HEK293 (cell line): ENCODE measurements around the gene CDK6.

Experiments
- CTCF ChIA-PET: fragments of 350-600 bp; formaldehyde crosslinking; extraction: SDS; loops from one replicate; lab custom pipeline; 2021; ENCODE audit warnings: antibody characterized with exemption; lab: Yijun Ruan, JAX
- POLR2A ChIA-PET: fragments of 300-600 bp; formaldehyde crosslinking; extraction: SDS; loops from one replicate; lab custom pipeline; 2020; ENCODE audit warnings: antibody characterized with exemption, inconsistent platforms; lab: Yijun Ruan, JAX
- H3K27ac ChIP-seq: fragments of 200-500 bp; sonication (Bioruptor generic); 2 replicates; pipeline ENCODE4 v1.5.1; 2014; ENCODE audit warnings: low read depth, low read length, control low read depth, inconsistent platforms; ENCODE audit errors: extremely low read depth
- H3K36me3 ChIP-seq, 2 experiments: fragments of 200-500 bp in 1 of 2; sonication (Bioruptor generic) in 1 of 2; 1 replicate in 1 of 2; 2 replicates in 1 of 2; pipeline ENCODE4 v1.5.1; 2014 to 2017; ENCODE audit warnings: inconsistent platforms in 2 of 2, low read length in 2 of 2; ENCODE audit not compliant: control insufficient read depth in 2 of 2, insufficient read depth in 1 of 2
- H3K4me1 ChIP-seq: fragments of 200-500 bp; sonication (Bioruptor generic); 2 replicates; pipeline ENCODE4 v1.5.1; 2014; ENCODE audit warnings: mild to moderate bottlenecking, low read length, inconsistent platforms; ENCODE audit not compliant: control insufficient read depth, insufficient read depth
- H3K4me3 ChIP-seq: 2 replicates; pipeline ENCODE4 v1.5.1; 2011; ENCODE audit warnings: low read depth, mild to moderate bottlenecking, control low read depth, low read length, moderate library complexity
- H3K9me3 ChIP-seq: fragments of 200-500 bp; sonication (Bioruptor generic); 2 replicates; pipeline ENCODE4 v1.5.1; 2014; ENCODE audit warnings: low read depth, low read length, inconsistent platforms; ENCODE audit not compliant: control insufficient read depth, insufficient read depth
- BCL6B ChIP-seq: fragments of 450-650 bp; formaldehyde crosslinking; IDR thresholded peaks from 2 replicates; pipeline ENCODE4 v1.5.1; 2017; ENCODE audit warnings: missing biosample characterization, missing genetic modification characterization
- GFI1B ChIP-seq: fragments of 450-650 bp; formaldehyde crosslinking; IDR thresholded peaks from 2 replicates; pipeline ENCODE4 v1.5.1; 2016; ENCODE audit warnings: missing biosample characterization, missing genetic modification characterization
- GLI2 ChIP-seq: fragments of 450-650 bp; formaldehyde crosslinking; IDR thresholded peaks from 2 replicates; pipeline ENCODE4; 2017; ENCODE audit warnings: missing biosample characterization, missing genetic modification characterization, low read depth, borderline replicate concordance
- GLIS2 ChIP-seq: fragments of 450-650 bp; formaldehyde crosslinking; IDR thresholded peaks from 2 replicates; pipeline ENCODE4 v1.5.1; 2016; ENCODE audit warnings: missing biosample characterization, missing genetic modification characterization
- IKZF3 ChIP-seq: fragments of 450-650 bp; IDR thresholded peaks from 2 replicates; pipeline ENCODE4 v1.5.0; 2018; ENCODE audit warnings: missing biosample characterization, mild to moderate bottlenecking, missing genetic modification characterization, moderate library complexity
- KLF9 ChIP-seq: fragments of 450-650 bp; formaldehyde crosslinking; IDR thresholded peaks from 2 replicates; pipeline ENCODE4 v1.5.1; 2016; ENCODE audit warnings: missing biosample characterization, missing genetic modification characterization, low read depth
- PRDM6 ChIP-seq: fragments of 450-650 bp; formaldehyde crosslinking; IDR thresholded peaks from 2 replicates; pipeline ENCODE4 v1.5.1; 2017; ENCODE audit warnings: missing biosample characterization, missing genetic modification characterization
- SP2 ChIP-seq: fragments of 450-650 bp; formaldehyde crosslinking; IDR thresholded peaks from 2 replicates; pipeline ENCODE4 v1.5.1; 2016; ENCODE audit warnings: missing biosample characterization, missing genetic modification characterization
- ZBTB10 ChIP-seq: fragments of 450-650 bp; formaldehyde crosslinking; IDR thresholded peaks from 2 replicates; pipeline ENCODE4 v1.5.1; 2016; ENCODE audit warnings: missing biosample characterization, missing genetic modification characterization
- ZBTB20 ChIP-seq: fragments of 450-650 bp; formaldehyde crosslinking; IDR thresholded peaks from 2 replicates; pipeline ENCODE4 v1.5.1; 2016; ENCODE audit warnings: missing biosample characterization, missing genetic modification characterization
- ZFP37 ChIP-seq: fragments of 450-650 bp; formaldehyde crosslinking; IDR thresholded peaks from 2 replicates; pipeline ENCODE4 v1.5.1; 2016; ENCODE audit warnings: missing biosample characterization, missing genetic modification characterization
- ZNF112 ChIP-seq: fragments of 450-650 bp; formaldehyde crosslinking; IDR thresholded peaks from 2 replicates; pipeline ENCODE4 v1.5.0; 2017; ENCODE audit warnings: missing biosample characterization, missing genetic modification characterization
- ZNF23 ChIP-seq: fragments of 450-650 bp; formaldehyde crosslinking; IDR thresholded peaks from 2 replicates; pipeline ENCODE4 v1.5.1; 2016; ENCODE audit warnings: missing biosample characterization, missing genetic modification characterization, borderline replicate concordance
- ZNF248 ChIP-seq: fragments of 450-650 bp; formaldehyde crosslinking; IDR thresholded peaks from 2 replicates; pipeline ENCODE4 v1.5.1; 2017; ENCODE audit warnings: missing biosample characterization, missing genetic modification characterization
- ZNF26 ChIP-seq: fragments of 450-650 bp; formaldehyde crosslinking; IDR thresholded peaks from 2 replicates; pipeline ENCODE4 v1.5.1; 2016; ENCODE audit warnings: missing biosample characterization, missing genetic modification characterization
- ZNF280D ChIP-seq: fragments of 450-650 bp; formaldehyde crosslinking; IDR thresholded peaks from 2 replicates; pipeline ENCODE4 v1.5.1; 2016; ENCODE audit warnings: missing biosample characterization, missing genetic modification characterization
- ZNF311 ChIP-seq: fragments of 450-650 bp; formaldehyde crosslinking; IDR thresholded peaks from 2 replicates; pipeline ENCODE4 v1.5.1; 2017; ENCODE audit warnings: missing biosample characterization, missing genetic modification characterization, borderline replicate concordance
- ZNF341 ChIP-seq: fragments of 450-650 bp; formaldehyde crosslinking; IDR thresholded peaks from 2 replicates; pipeline ENCODE4; 2016; ENCODE audit warnings: low read depth, missing biosample characterization, missing genetic modification characterization
- ZNF530 ChIP-seq: fragments of 450-650 bp; formaldehyde crosslinking; IDR thresholded peaks from 2 replicates; pipeline ENCODE4 v1.5.1; 2016; ENCODE audit warnings: low read depth, missing biosample characterization, missing genetic modification characterization
- ZNF585B ChIP-seq: fragments of 450-650 bp; formaldehyde crosslinking; IDR thresholded peaks from 2 replicates; pipeline ENCODE4 v1.5.1; 2016; ENCODE audit warnings: missing biosample characterization, missing genetic modification characterization
- ZNF629 ChIP-seq: fragments of 450-650 bp; formaldehyde crosslinking; IDR thresholded peaks from 2 replicates; pipeline ENCODE4 v1.5.1; 2017; ENCODE audit warnings: missing biosample characterization, missing genetic modification characterization
- ZNF707 ChIP-seq: fragments of 450-650 bp; formaldehyde crosslinking; IDR thresholded peaks from 2 replicates; pipeline ENCODE4 v1.5.1; 2016; ENCODE audit warnings: missing biosample characterization, missing genetic modification characterization
- ZNF792 ChIP-seq: fragments of 450-650 bp; formaldehyde crosslinking; IDR thresholded peaks from 2 replicates; pipeline ENCODE4 v1.5.1; 2016; ENCODE audit warnings: missing biosample characterization, missing genetic modification characterization
- ZSCAN16 ChIP-seq: fragments of 450-650 bp; formaldehyde crosslinking; IDR thresholded peaks from 2 replicates; pipeline ENCODE4 v1.5.1; 2016; ENCODE audit warnings: missing biosample characterization, missing genetic modification characterization
- ZSCAN5A ChIP-seq: fragments of 450-650 bp; formaldehyde crosslinking; IDR thresholded peaks from 2 replicates; pipeline ENCODE4 v1.5.1; 2016; ENCODE audit warnings: missing biosample characterization, missing genetic modification characterization

Gene CDK6

GRCh38 chr7:92797284-92797683 lies 39.1 kb downstream of the CDK6 start:
- POLR2A ChIA-PET: no interaction called here
- TF ChIP-seq IKZF3 (tag by site-specific recombination): no peak
- no peak for TF ChIP-seq ZBTB20
- TF ChIP-seq ZNF585B (tag by site-specific recombination): no peak
- no peak for TF ChIP-seq ZNF707 (tag by site-specific recombination)
- TF ChIP-seq GFI1B (tag by site-specific recombination): no peak
- no peak for TF ChIP-seq ZNF530 (tag by site-specific recombination)
- no peak for TF ChIP-seq KLF9 (tag by site-specific recombination)
- no peak for TF ChIP-seq ZSCAN16 (tag by site-specific recombination)
- TF ChIP-seq SP2: no peak
- no peak for TF ChIP-seq ZSCAN5A (tag by site-specific recombination)
- TF ChIP-seq ZNF341: no peak
- no peak for TF ChIP-seq ZNF280D
- TF ChIP-seq ZNF23 (tag by site-specific recombination): no peak
- CTCF ChIA-PET: no interaction called here
- peaks cover 5% of the 10 kb centered on the region; the same call in 1 of the 2 replicates for H3K4me1 ChIP-seq
- H3K4me3 ChIP-seq: no peak overlapping the region
- no peaks in the 10 kb centered on the region for H3K36me3 ChIP-seq
- H3K27ac ChIP-seq: no peak overlapping the region
- no peaks in the 10 kb centered on the region for H3K9me3 ChIP-seq

- ChIA-PET CTCF (interaction anchor here (1.2 kb wide), 1 partner anchor 11 kb away, joined by 3 read pairs; no protein-coding TSS in a partner anchor), POLR2A (no interaction called here)
- Histone ChIP-seq H3K4me3 (no peak overlapping the region), H3K9me3 (no peaks in the 10 kb centered on the region), H3K27ac (no peak overlapping the region), H3K36me3 (no peaks in the 10 kb centered on the region), H3K4me1 (peaks cover 5% of the 10 kb centered on the region; the same call in 1 of the 2 replicates)
- TF ChIP-seq ZNF26 (no peak), ZNF112 (tag by site-specific recombination) (no peak), ZBTB10 (no peak), GLIS2 (tag by site-specific recombination) (no peak), ZFP37 (tag by site-specific recombination) (no peak), GLI2 (no peak), ZNF248 (no peak), BCL6B (tag by site-specific recombination) (peak; percentile 54; the same call in 1 of the 2 replicates), ZNF629 (tag by site-specific recombination) (no peak), ZNF311 (tag by site-specific recombination) (no peak), ZNF792 (tag by site-specific recombination) (no peak), PRDM6 (tag by site-specific recombination) (peak; percentile 66)
Observed at GRCh38 chr7:92794831-92795230, 41.5 kb downstream of the CDK6 start.
